Femur (tissue), 1 donor: Measurements from ENCODE around the gene MSMP.

Experiments used
- DNase-seq: peaks from one replicate; pipeline ENCODE4 v3.0.0-alpha.2; 2017

The MSMP gene, protein sequence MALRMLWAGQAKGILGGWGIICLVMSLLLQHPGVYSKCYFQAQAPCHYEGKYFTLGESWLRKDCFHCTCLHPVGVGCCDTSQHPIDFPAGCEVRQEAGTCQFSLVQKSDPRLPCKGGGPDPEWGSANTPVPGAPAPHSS

DNA sequence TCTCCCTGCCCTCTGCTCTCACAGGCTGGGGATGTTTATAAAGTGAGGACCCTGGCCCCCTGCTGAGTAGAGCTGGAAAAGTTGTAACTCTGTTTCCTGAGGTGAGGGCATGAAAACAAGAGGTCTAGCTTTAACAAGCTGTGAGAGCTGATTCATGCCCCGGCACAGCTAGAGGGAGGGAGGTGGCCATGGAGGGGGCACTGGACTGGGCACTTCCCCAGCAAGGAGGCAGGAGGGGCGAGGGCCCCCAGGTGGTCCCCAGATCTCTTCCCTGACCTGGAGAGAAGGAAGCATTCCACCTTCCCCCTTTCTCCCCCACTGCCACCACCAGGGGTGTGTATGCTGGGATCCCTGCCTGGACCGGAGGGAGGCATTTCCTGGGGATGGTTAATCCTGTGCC, at the start of gene MSMP:
TSS of gene MSMP (minus strand) at position 13 of the 400 bp plus-strand sequence. CDS start 147 bp downstream, outside the sequence.
- DNase-seq: no peak

DNA sequence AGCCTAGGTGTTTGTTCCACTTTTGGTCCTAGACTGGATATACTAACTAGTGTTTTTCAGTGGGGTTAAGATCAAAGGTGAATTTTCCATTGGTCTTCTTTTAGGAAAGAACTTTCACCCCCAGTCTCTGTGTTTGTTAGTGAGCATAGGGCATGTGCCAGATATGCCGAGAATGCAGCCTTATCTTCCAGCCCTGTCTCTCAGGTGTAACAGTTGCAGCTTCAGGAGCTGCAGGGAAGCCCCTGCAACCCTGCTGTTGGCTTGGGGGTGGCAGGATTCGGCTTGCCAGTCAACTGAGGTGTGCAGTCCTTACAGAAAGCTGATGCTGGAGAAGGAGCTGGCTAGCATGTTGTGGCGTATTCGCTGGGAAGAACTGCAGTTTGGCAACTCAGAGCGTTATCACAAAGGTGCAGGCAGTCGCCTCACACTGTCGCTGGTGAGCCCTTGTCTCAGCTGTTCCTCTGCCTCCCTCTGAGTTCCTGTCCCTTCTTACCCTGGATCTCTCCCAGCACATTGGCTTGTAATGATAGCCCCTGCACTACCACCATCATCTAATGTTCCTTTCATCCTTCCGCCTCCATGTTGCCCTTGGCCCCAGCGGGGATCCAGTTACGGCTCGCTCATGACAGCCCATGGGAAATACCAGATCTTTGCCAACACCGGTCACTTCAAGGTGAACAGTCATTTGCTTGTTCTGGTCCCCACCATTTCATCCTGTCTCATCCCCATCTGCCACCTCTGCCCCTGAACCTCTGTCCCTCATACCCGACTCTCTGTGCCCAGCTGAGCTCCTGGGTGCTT, 47.5 kb upstream of the MSMP start:
- no peak for DNase-seq

DNA sequence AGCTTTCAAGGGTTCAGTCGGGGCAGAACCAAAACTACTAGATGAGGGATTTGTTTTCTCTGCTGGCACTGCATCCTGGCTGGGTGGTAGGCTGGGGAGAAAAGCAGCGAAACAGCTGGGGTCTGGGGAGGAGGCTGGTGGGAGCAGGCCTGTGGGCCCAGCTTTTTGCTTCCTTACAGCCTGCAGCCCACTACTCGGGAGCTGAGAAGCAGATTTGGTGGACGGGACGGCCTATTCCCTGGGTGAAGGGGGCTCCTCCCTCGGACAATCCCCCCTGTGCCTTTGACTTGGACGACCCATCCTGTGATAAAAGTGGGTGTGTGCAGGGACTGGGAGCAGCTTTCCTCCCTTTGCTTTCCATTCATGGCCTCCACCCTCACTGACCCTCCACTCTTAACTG, 46.5 kb upstream of the MSMP start:
- DNase-seq: no peak

DNA sequence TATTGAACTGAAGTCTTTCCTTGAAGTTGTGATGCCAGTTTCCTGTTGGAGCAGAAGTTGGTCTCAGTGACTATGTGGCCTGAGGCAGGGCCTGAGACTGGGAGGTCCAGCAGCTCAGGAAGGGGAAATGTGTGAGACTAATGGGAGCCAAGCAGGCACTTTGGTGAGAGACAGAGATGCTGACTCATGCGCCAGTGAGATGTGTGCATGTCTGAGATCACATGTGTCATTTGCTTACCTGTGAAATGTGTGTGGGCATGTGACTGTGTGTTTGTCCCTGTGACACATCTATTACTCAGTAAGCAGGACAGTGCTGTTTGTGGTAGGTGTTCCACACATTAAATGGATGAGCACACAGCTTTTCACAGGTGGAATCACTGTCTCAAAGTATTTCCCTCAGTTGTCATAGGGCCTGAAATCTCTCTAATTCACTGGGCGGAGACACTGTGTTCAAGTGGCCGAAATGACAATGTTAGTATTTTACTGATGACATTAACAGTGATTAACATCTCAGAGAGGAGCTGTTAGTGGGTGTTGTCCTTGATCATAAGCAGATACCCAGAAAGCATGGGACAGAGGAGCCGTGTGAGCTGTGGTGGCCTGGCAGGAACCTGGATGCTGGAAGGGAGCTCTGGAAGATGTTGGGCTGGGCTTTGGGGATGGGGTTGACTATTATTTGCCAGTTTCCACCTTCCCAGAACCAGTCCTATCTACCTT, 44.7 kb upstream of the MSMP start:
- no peak for DNase-seq

DNA sequence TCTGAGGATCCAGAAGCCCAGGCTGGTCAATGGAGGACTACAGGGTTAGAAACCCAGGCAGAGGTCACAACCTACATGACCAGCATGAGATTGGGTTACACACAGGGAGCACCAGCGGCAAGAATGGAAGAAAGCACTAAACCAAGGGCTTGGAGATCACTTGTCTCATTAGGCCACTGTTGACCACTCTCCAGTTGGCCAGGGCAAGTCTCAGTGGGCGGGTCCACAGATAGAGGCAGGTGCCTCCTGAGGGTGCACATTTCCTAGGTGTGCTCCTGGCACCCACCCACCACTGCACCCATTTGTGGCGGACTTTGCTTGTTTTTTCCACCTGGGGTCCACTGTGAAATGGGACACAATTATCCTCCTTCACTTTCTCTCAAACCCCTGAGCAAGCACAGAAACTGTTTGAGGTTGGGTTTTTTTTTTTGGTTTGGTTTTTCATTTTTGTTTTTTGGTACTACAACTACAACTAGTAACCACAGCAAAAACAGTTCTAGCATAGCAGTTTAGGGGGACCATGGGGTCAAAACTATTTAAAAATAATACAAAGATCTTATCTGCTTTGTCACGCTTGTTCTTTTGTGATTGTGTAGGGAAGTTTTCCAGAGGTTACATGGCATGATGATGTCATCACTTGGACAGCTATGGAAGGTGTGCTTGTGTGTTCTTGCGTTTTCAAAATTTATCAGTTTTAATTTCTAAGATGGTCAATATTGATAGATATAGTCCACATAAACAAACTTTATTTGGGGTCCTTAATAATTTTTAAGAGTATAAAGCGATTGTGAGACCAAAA, 43.4 kb upstream of the MSMP start:
- DNase-seq: no peak

DNA sequence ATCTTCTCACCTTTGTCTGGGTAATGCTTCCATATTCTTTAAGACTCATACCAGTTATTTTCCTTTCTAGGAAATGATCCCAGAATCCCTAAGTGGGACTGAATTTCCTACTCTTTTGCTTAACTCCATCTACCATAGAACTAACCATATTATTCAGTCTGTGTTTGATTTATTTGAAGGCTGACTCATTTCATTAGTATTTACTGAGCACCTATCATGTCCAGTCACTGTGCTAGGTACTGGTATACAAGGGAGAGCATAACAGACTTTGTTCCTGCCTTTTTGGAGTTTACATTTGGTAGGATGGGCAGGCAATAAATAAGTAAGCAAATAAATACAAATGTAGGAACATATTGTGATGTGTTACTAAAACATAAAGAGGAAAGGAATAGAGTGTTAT, 41.6 kb upstream of the MSMP start:
- no peak for DNase-seq

DNA sequence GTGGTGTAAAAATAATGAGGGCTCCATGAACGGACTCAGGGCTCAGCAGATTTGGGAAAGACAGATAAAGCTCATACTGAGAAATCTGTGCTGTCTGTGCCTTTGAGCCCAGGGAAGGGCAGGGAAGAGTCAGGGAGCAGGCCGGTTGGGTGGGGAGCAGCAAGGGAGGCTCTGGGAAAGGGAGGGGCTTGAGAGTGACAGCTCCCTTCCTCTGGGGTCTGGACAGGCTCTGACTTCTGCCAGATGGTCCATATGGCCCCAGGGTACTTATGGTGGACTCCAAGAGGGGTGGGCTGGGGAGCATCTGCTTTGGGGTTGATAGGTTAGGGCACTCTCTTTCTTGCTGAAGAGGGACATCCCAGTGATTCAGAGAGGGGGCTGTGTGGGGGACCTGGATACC, 39.4 kb upstream of the MSMP start:
- DNase-seq: no peak

DNA sequence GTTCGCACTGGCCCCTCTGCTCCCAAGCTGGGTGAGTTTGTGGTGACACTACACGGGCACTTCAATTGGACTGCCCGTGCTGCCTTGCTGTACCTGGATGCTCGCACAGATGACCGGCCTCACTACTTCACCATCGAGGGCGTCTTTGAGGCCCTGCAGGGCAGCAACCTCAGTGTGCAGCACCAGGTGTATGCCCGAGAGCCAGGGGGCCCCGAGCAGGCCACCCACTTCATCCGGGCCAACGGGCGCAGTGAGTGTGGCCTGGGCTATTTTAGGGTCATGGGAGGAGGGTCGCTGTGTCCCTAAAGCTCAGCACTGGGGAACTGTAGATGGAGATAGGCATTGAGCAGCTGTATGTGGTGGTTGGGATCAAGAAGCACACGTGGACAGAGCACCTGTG, 38.8 kb upstream of the MSMP start:
- no peak for DNase-seq

DNA sequence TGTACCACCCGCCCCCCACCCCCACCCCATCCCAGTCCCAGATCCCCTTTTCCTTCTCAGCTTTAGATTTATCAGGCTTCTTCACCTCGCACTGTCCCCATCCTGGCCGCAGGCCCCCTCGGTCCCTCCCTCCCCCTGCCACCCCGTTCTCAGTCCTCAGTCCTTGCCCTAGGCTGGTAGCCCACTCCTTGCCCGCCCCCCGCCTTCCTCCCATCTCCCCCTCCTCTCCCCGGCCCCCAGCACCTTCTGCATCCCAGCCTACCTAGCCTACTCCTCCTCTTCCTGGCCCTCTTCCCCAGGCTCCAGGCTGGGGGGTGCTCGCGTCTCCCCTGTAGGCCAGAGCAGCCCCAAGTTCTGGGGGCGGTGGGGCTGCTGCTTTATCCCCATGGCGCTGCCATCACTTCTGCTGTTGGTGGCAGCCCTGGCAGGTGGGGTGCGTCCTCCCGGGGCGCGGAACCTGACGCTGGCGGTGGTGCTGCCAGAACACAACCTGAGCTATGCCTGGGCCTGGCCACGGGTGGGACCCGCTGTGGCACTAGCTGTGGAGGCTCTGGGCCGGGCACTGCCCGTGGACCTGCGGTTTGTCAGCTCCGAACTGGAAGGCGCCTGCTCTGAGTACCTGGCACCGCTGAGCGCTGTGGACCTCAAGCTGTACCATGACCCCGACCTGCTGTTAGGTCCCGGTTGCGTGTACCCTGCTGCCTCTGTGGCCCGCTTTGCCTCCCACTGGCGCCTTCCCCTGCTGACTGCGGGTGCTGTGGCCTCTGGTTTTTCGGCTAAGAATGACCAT, 38.1 kb upstream of the MSMP start:
- DNase-seq: no peak

DNA sequence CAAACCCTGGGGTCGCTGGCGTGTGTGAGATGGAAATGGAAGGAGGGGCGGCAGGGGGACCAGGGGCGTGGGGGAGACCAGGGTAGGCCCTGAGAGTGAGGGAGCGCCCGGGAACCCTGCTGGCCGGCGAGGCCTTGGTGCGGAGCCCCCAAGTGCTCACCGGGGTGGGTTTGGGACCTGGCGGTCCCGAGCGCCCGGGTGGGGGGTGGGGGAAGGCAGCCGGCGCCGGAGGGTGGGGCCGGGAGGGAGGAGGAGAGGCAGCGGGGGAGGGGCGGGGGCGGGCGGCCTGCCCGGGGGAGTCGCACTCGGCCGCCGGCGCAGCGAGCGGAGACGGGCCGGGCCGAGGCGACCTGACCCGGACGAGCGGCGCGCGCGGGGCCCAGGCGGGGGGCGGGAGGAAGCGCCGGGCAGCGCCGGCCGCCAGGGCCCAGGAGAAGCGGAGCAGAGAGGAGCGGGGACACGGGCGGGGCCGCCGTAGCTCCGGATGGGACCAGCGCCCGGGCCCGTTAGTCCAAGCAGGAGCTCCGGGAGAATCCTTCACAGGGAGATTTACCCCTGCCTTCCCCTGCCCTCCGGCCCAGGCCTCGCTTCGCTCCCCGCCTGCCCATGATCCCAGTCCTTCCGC, 37.3 kb upstream of the MSMP start, which contains the start of gene NPR2:
TSS of gene NPR2 (plus strand) at position 295 of the 625 bp plus-strand sequence. CDS start 818 bp downstream, outside the sequence.
- peak; percentile 68 for DNase-seq

DNA sequence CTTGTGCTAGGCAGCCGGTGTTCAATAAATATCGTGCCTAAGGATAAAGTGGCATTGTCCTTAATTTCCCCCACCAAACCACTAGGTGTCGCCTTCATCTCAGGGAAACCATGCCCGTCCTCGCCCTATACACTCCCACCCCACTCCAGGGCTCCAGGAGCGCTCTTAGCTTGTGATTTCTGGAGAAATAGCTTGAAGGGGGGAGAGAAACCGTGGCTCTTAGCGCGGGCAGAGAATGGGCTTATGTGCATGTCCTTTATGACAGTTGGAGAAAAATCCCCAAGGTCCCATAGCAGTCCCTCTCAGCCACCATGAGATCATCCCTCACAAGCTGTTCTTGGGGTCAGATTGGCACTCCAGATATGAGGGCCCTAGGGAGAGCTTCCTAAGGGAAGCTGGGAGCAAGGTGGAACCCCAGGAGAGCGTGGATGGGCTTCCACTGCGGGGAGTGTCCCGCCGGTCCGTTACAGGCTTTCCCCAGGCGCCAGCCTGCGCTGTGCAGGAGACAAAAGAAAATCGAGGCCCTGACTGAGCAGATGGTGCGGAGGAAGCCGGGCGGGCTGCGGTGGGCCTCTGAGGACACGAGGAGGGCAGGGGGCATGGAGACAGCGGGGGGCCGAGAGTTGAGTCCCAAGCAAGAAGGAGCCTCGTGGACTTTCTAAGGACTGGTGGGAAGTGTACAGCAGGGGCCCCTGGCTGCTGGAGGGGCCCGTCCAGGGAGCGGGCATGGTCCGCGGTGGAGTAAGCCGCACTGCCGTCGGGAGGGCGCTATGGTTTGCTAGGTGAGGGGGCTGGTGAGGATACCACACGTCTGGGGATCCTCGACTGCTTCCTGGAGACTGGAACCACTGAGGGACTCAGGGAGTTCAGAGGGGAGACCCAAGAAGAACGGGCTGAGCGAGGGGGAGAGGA, 36.6 kb upstream of the MSMP start:
- DNase-seq: peak; percentile 86

DNA sequence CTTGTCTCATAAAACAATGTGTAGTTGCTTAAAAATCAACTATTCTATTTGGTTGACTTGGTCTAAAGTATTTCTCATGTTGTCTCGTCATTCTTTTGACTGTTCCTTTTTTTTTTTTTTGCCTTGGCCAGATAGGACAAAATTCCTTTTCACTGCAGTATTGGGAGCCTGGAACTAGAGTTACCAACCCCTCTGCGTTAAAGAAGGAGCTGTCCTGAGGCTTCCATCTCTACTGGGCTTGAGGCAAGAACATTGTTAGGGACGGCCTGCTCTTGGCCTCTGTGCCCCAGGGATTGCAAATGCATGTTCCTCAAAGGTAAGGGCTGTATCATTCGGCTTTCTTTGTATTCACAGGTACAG, 35.9 kb upstream of the MSMP start:
- DNase-seq: no peak

DNA sequence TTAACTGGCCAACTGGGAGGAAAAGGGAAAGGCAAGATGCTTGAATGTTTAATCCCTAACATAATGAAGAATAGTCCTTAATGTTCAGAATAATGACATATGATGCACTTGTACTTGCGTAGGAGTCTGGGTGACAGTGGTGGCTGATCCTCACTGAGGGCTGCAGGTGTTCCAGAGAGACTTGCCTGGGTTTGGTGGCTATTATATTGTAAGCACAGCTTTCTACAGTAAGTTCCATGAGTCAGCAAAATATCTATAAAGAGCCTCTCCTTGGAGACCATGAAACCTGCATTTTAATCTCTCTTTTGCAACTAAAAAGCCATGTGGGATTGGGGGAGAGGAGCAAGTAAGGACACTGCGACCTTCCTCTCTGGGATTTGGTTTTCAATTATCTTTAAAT, 35.5 kb upstream of the MSMP start:
- DNase-seq: no peak

DNA sequence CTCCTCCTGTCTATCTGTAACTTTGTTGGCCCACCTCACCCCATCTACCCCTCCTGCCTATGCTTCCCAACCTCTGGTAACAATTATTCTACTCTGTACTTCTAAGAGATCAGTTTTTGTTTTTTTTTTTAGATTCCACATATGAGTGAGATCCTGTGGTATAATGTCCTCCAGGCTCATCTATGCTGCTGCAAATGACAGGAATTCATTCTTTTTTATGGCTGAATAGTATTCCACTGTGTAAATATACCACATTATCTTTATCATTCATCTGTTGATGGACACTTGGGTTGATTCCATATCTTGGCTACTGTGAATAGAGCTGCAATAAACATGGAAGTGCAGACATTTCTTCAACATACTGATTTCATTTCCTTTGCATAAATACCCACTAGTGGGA, 29.3 kb upstream of the MSMP start:
- DNase-seq: no peak

DNA sequence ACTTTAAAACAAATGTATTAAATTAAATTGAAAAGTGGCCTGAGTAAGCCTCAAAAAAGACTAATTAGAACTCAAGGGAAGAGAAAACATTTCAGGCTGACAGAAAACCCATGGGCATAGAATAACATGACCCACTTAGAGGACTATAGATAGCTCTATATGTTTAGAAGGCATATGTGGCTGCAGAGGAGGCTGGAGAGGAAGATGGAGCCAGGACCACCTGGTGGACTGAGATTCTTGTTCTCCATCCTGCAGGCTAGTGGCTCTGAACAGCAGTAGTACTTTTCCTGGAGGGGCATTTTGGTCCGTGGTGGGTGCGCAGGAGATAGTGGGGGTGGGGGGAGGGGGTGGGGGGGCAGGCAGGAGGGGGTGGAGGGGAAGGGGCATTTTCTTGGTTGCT, 27.0 kb upstream of the MSMP start:
- DNase-seq: no peak

DNA sequence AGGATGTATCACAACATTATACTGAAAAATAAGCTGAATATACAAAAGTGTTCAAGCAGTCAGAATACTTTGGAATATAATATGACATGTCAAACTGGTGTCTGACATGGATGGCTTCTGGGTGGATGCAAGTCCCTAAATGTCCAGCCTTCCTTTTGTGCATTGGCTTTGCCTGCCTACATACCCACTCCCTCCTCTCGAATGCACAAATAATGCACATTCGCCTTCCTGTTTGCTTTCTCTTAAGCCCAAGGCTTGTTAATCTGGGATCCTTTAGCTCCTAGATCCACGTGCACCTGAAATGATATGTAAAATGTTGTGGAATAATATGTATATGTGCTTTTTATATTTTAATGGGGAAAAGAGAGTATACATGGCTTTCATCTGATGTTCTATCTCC, 24.4 kb upstream of the MSMP start:
- DNase-seq: no peak

DNA sequence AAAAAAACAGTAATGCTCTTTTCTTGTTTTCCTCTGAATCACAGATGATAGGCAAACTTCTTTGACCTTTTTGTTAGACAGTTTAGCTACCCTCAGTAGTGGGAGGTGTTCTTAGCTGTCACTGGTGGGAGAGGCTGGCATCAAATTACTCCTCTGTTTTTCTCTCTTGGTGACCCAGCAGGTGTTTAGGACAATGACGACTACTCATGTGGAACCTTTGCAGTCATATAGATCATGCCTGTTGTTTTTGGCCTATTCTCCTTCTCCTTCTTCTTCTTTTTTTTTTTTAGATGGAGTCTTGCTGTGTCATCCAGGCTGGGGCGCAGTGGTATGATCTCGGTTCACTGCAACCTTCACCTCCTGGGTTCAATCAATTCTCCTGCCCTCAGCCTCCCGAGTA, 21.9 kb upstream of the MSMP start:
- DNase-seq: no peak

DNA sequence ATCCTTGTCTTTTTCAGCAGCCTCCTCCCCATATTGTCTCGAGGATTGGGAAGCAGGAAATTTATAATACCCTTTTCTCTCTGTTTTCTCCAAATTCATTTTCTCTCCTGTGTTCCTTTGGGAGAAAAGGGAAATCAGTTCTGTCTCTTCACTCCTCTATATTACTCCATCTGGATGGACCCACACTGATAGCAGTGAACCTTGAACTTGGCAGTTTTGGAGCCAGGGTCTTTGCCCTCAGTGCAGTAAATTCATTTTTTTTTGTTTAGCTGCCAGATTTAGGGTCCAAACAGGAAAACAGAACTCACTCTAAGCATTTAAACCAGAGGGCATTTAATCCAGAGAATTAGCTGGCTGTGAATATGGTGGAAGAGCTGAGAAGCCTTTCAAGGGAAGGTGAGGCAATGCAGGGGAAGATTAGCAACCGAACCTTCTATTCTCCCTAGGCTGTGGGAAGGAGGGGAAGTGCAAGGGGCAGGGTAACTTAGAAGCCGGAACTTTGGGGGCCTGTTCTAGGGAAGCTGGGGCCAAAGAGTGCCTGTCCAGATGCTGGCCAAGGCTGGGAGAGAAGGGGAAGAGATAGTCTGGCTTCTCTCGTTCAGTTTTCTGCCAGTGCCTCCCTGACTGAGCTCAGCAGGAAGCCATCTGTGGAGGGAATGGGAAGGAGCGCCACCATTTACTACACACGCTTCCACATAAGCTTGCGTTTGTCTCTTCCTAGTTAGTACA, 21.0 kb upstream of the MSMP start:
- DNase-seq: peak; percentile 36

DNA sequence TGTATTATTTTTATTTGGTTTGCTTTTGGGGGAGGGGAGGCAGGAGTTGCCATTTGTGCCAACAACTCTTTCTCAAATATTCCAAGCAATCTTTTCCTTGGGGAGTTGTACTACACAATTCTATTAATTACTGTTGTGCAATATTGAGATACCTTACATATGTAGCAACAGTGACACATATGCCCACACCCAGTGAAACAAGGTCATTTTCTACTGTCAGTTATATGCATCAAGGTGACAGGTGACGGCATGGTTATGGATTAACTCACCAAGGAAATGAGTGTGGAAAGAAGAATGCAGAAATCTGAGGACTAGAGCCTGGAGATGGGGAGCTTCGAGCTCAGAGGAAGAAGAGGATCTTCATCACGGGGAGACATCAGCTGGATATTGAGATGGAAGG, 17.9 kb upstream of the MSMP start:
- DNase-seq: no peak

DNA sequence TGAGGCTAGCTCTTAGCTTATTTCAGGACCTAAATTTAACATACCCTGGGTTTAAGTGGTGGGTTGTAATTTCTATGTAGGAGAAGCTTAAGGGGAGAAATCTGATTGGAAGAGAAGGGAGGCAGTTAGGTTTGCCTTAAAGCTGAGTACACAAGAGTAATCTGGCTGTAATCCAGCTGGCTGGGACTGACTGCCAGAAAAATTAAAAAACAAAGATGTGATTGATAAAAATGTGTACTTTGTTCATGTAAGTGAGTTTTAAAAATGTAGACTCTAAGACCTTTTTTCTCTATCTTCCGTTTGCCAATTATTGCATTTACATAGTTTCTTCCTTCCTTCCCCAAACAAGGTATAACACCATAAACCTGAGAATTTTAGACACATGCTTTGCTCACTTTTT, 17.5 kb upstream of the MSMP start:
- peak; percentile 45 for DNase-seq
